Smooth muscle cell (in vitro differentiated cells): ENCODE measurements around the gene SHROOM1. TPM values are rescaled to one million over a fixed set of nuclear protein-coding genes. Genes with fewer than 3 reads are reported as not detected.

Experiments used
- DNase-seq: peaks from one replicate; lab custom pipeline; 2025; ENCODE audit not compliant: unreplicated experiment; lab: John Stamatoyannopoulos, UW
- H2AFZ ChIP-seq: fragments of 200-600 bp; sonication (generic); 2 replicates; pipeline ENCODE4 v1.6.0; 2016; ENCODE audit warnings: antibody characterized with exemption, low read depth, mild to moderate bottlenecking
- H3F3A ChIP-seq: fragments of 200-600 bp; sonication (generic); 2 replicates; pipeline ENCODE4 v1.6.0; 2017; ENCODE audit warnings: antibody characterized with exemption, low read depth
- H3K27ac ChIP-seq: fragments of 200-600 bp; sonication (generic); 2 replicates; pipeline ENCODE4 v1.5.1; 2016; ENCODE audit warnings: low read depth, mild to moderate bottlenecking
- H3K27me3 ChIP-seq: fragments of 200-600 bp; sonication (generic); 2 replicates; pipeline ENCODE4 v1.6.1; 2016; ENCODE audit warnings: low read depth, mild to moderate bottlenecking
- H3K36me3 ChIP-seq: fragments of 200-600 bp; sonication (generic); 2 replicates; pipeline ENCODE4 v1.5.1; 2016; ENCODE audit warnings: low read depth
- H3K4me1 ChIP-seq: fragments of 200-600 bp; sonication (generic); 2 replicates; pipeline ENCODE4 v1.5.1; 2016; ENCODE audit warnings: low read depth
- H3K4me2 ChIP-seq: fragments of 200-600 bp; sonication (generic); 2 replicates; pipeline ENCODE4 v1.6.0; 2016; ENCODE audit warnings: mild to moderate bottlenecking
- H3K4me3 ChIP-seq: fragments of 200-600 bp; sonication (generic); 2 replicates; pipeline ENCODE4 v1.5.1; 2016; ENCODE audit warnings: mild to moderate bottlenecking
- H3K79me2 ChIP-seq: fragments of 200-600 bp; sonication (generic); 2 replicates; pipeline ENCODE4 v1.6.0; 2016; ENCODE audit warnings: low read depth, mild to moderate bottlenecking
- H3K9ac ChIP-seq: fragments of 200-600 bp; sonication (generic); 2 replicates; pipeline ENCODE4 v1.6.0; 2016; ENCODE audit warnings: low read depth
- H3K9me3 ChIP-seq: fragments of 200-600 bp; sonication (generic); replicated peaks from 2 replicates; pipeline ENCODE4 v1.5.1; 2016; ENCODE audit warnings: low read depth
- H4K20me1 ChIP-seq: fragments of 200-600 bp; sonication (generic); 2 replicates; pipeline ENCODE4 v1.6.0; 2016; ENCODE audit warnings: low read depth
- WGBS: methylation state at CpG from one replicate; pipeline ENCODE4 v1.1.7; 2016; ENCODE audit warnings: low lambda C conversion rate; 5-methylcytosine and 5-hydroxymethylcytosine counted together
- polyA plus RNA-seq: library from polyadenylated mRNA; unstranded; fragments of >200 nt; fragmentation: Nextera tagmentation; extraction: Ambion mirVana; gene quantifications from 2 replicates; pipeline ENCODE4 v1.2.1, GENCODE V29; 2016
- total RNA-seq: library from RNA; depleted of rRNA; stranded (reverse); fragments of >200 nt; gene quantifications from 2 replicates; pipeline ENCODE4 v1.2.3, GENCODE V29; 2014
- TF ChIP-seq, protein P1 (sequence below): fragments of 200-600 bp; sonication (generic); IDR thresholded peaks from 2 replicates; pipeline ENCODE4 v1.5.1; 2017; ENCODE audit warnings: borderline replicate concordance, mild to moderate bottlenecking, antibody characterized with exemption; ENCODE audit not compliant: insufficient read depth, poor library complexity, severe bottlenecking

The SHROOM1 gene
- total and polyA plus RNA-seq, 2 experiments from 2014 or later, result 5.9 to 12.0 TPM

DNA sequence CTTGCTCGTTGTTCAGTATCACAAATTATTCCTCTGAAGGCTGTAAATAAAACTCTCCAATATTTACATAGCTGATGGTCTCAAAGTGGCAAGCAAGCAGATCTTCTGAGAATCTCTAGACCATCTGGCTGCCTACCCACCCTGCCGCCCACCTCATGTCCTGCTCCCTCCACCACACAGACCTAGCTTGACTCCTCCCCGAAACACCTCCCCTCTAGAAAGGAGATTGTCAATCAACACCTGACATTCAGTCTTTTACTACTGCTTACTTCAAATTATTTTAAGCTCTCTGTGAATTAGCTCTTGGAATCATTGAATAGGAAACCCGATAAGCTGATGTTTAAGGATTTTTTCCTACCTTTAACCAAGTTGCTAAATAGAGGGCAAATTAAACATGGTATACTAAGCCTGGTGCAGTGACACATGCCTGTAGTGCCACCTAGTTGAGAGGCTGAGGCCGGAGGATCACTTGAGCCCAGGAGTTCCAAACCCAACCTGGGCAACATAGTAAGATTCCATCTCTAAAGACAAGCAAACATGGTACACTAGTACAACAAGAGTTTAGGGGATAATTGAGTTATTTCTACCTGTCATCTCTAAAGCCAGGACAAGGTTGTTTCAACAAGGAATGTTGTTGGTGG is 28.3 kb downstream of the SHROOM1 start:
- Histone ChIP-seq H3K27me3 (no peaks in the 10 kb centered on the region), H3K9ac (no peak overlapping the region), H3K4me3 (no peak overlapping the region), H2AFZ (no peak overlapping the region), H3K9me3 (no peaks in the 10 kb centered on the region), H3K4me2 (no peak overlapping the region), H3K79me2 (no peaks in the 10 kb centered on the region), H3K4me1 (peaks cover 1% of the 10 kb centered on the region), H3K27ac (no peak overlapping the region), H3F3A (no peaks in the 10 kb centered on the region), H4K20me1 (no peaks in the 10 kb centered on the region), H3K36me3 (no peaks in the 10 kb centered on the region)
- DNase-seq, result no peak
- TF ChIP-seq, protein P1, sequence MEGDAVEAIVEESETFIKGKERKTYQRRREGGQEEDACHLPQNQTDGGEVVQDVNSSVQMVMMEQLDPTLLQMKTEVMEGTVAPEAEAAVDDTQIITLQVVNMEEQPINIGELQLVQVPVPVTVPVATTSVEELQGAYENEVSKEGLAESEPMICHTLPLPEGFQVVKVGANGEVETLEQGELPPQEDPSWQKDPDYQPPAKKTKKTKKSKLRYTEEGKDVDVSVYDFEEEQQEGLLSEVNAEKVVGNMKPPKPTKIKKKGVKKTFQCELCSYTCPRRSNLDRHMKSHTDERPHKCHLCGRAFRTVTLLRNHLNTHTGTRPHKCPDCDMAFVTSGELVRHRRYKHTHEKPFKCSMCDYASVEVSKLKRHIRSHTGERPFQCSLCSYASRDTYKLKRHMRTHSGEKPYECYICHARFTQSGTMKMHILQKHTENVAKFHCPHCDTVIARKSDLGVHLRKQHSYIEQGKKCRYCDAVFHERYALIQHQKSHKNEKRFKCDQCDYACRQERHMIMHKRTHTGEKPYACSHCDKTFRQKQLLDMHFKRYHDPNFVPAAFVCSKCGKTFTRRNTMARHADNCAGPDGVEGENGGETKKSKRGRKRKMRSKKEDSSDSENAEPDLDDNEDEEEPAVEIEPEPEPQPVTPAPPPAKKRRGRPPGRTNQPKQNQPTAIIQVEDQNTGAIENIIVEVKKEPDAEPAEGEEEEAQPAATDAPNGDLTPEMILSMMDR, result no peak
- 92% methylated on average over 5 of the region's 5 CpGs for WGBS

DNA sequence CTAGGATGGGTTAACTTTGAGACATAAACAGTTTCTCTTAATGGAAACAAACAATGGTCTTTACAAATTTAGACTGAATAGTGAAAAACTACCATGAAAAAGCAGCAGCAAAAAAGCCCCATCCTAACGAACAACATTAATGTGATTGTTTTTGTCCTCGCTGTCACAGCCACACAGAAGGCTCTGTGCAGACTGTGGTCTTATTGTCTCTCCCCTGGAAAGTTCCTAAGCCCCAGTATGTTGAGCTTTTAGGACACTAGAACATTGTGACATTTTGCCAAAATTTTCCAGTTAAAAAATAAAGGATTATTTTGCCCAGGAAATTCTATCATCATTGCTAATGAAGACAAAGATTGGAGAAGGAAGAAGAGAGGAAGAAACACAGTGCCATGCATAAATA is 29.9 kb downstream of the SHROOM1 start:
- H3K9me3 ChIP-seq, result no peaks in the 10 kb centered on the region
- no peaks in the 10 kb centered on the region for H3K36me3 ChIP-seq
- no peaks in the 10 kb centered on the region for H4K20me1 ChIP-seq
- TF ChIP-seq, protein P1, result no peak
- no peak overlapping the region for H3K9ac ChIP-seq
- WGBS, result 81% methylated on average over 2 of the region's 2 CpGs
- H3K27me3 ChIP-seq, result no peaks in the 10 kb centered on the region
- no peak overlapping the region for H3K4me2 ChIP-seq
- H3K4me1 ChIP-seq, result no peaks in the 10 kb centered on the region
- no peak for DNase-seq
- no peaks in the 10 kb centered on the region for H3K79me2 ChIP-seq
- no peaks in the 10 kb centered on the region for H3F3A ChIP-seq
- H3K27ac ChIP-seq, result no peak overlapping the region
- peak overlapping the region; percentile 80 for H2AFZ ChIP-seq
- no peak overlapping the region for H3K4me3 ChIP-seq

DNA sequence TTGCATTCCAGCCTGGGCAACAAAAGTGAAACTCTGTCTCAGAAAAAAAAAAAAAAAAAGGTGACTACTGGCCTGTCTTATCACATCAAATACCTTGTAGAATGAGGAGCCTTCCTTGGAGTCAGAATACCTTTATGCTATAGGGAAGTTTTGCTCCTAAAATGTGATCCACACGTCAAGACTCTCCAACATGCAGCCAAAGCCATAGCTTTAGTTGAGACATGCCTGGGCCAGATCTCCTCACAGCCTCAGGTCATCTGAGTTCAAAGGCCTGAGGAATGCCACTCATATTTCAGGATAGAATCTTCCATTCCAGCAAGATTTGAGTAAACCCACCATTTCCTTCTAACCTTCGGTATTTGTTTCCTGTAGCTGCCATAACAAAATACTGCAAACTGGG is 31.1 kb downstream of the SHROOM1 start:
- Histone ChIP-seq H3K9me3 (no peaks in the 10 kb centered on the region), H3K79me2 (no peaks in the 10 kb centered on the region), H3F3A (no peaks in the 10 kb centered on the region), H3K4me1 (no peaks in the 10 kb centered on the region), H3K4me2 (no peak overlapping the region), H3K27ac (no peak overlapping the region), H3K9ac (no peak overlapping the region), H3K36me3 (no peaks in the 10 kb centered on the region), H2AFZ (no peak overlapping the region), H3K4me3 (no peak overlapping the region), H3K27me3 (no peaks in the 10 kb centered on the region), H4K20me1 (no peaks in the 10 kb centered on the region)
- WGBS, result 53% methylated on average over 2 of the region's 2 CpGs
- DNase-seq, result no peak
- TF ChIP-seq, protein P1, result no peak

DNA sequence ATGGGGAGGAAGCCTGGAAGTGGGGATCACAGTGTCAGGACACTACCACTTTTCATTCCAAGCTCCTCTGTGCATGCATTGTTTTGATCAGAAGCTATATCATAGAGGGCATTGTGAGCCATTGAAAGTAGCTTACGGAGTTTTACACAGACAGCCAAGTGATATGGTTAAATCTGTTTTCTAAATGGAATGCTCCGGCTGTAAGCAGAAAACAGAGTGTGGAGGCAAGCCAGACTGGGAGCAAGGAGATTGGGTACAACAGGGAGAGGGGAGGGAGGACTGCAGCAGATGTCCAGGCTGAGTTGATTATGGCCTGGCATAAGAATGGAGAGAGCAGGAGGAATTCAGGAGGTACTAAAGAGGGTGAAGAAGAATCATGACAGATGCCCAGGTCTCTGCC is 32.8 kb downstream of the SHROOM1 start:
- no peak for DNase-seq
- no peak overlapping the region for H3K4me3 ChIP-seq
- no peaks in the 10 kb centered on the region for H3K9me3 ChIP-seq
- 82% methylated on average over 2 of the region's 2 CpGs for WGBS
- no peak overlapping the region for H3K27ac ChIP-seq
- no peak overlapping the region for H3K9ac ChIP-seq
- H3K4me1 ChIP-seq, result no peaks in the 10 kb centered on the region
- no peak overlapping the region for H3K4me2 ChIP-seq
- H3F3A ChIP-seq, result no peaks in the 10 kb centered on the region
- H3K36me3 ChIP-seq, result no peaks in the 10 kb centered on the region
- TF ChIP-seq, protein P1, result no peak
- no peak overlapping the region for H2AFZ ChIP-seq
- H3K27me3 ChIP-seq, result no peaks in the 10 kb centered on the region
- no peaks in the 10 kb centered on the region for H3K79me2 ChIP-seq
- no peaks in the 10 kb centered on the region for H4K20me1 ChIP-seq
